NCI-H2107 treated with DMSO at 0.1 percent for 48 hours (cell line): Measurements from ENCODE around the gene KIF21B.

Experiments used
- DNase-seq: peaks from one replicate; lab custom pipeline; 2025; ENCODE audit not compliant: unreplicated experiment; lab: John Stamatoyannopoulos, UW

KIF21B gene

GRCh38 chr1:201049248-201049831, 25.8 kb upstream of the KIF21B start:
- DNase-seq: no peak

- no peak for DNase-seq
Measured at GRCh38 chr1:201048521-201048920, 25.0 kb upstream of the KIF21B start.

GRCh38 chr1:201044119-201044518, 20.6 kb upstream of the KIF21B start:
- DNase-seq: no peak

DNA sequence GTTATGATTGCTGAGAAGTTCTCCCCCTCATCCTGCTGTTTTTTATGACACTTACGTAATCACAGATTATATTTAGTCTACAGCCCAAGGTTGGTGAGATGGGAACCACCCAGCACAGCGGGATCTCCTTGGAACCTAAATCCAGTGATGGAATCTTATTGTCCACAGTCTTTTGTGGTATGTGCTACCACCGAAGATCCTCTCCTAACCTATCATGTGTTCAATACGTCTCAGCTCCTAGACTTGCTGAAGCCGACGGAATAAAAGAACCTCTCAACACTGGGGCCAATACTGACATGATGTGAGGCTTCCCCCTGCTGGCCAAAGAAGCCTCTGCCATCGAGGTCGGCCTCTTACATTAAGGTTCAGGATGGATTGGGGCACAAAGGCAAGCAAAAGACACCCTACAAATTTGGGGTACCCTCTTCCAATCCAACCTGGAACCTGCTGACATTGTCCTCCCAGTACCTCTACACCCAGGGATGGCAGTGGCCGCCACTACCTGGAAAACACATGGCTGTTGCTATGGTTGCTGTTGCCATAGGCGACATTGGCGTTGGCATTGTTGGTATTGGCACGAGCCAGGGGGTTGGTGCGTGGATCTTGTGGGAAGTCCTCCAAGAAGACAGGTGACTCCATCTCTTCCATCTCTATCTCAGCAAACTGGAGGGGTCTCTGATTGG, 19.4 kb upstream of the KIF21B start:
- DNase-seq: peak; percentile 50

DNA sequence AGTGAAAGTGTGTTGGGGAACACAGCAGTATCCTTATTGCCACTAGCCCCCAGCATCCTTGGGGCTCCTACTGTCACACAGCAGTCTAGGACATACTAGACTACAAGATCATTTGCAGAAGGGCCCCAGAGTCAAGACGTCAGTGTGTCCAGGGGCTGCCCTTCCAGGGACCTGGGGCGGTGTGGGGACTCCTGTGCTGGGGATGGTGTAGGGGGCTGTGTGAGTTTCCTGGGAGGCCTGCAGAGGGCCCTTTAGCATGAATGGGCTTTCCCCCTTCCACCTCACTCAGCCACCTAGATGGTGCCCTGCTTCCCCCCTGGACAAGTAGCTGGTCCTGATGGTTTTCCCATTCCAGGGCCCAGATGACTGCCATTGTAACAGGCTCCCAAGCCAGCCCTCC, 17.5 kb upstream of the KIF21B start:
- DNase-seq: no peak

DNA sequence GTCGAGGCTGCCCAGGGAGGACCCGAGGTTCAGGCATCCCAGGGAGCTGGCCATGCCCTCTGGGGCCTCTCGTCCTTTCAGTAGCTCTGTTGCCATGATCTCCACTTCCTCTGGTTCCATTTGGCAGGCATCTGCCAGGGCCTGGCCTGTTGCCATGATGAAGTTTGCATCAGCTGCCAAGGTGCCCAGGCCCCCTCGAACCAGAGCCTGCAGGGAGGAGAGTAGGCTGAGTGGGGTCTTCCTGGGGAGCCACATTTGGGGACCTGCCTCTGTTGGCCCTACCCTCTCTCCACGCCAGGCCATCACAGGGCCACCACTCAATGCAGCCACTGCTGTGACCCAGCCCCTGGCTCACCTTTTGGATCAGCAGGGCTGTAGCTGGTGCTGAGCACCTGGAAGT, 16.4 kb upstream of the KIF21B start:
- no peak for DNase-seq

DNA sequence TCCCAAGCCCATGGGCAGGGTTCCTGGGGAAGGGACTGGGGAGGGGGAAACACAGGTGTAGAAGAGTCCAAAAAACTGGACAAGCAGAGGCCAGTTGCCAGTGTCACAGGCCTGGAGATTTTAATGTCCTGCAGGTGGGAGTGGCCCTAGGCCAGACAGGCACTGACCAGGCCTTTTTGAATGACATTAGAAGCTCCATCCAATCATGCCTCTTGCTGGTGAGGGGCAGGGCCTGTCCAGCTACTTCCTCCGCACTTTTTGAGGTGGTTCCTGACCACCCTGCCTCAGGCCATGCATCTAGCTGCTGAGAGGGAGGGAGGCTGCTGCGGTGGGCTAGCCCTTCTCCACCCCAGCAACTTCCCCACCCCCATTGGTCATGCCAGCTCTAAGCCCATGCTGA, 15.9 kb upstream of the KIF21B start:
- DNase-seq: no peak

GRCh38 chr1:201038186-201038876, 14.8 kb upstream of the KIF21B start:
- no peak for DNase-seq

GRCh38 chr1:201036188-201036842, 12.8 kb upstream of the KIF21B start:
- no peak for DNase-seq

GRCh38 chr1:201034671-201035070, 11.2 kb upstream of the KIF21B start:
- DNase-seq: no peak

DNA sequence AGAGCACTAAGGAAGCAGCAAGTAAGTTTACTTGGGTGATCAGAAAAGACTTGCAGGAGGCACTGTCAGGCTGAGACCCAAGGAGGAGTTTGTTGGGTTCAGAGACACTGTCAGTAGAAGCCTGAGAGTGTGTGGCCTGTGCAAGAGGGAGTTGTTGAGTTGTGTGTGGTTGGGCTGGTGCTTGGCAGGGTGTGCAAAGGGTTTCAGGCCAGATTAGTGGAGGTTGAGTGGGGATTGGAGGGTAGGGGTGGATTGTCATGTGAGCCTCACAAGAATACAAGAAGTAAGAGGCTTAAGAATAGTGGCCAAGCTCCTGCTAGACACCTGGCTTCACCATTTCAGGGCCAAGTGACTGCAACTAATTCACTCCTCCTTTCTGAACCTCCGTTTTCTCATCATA, 8.9 kb upstream of the KIF21B start:
- no peak for DNase-seq

GRCh38 chr1:201028461-201028889, 5.0 kb upstream of the KIF21B start:
- no peak for DNase-seq

DNA sequence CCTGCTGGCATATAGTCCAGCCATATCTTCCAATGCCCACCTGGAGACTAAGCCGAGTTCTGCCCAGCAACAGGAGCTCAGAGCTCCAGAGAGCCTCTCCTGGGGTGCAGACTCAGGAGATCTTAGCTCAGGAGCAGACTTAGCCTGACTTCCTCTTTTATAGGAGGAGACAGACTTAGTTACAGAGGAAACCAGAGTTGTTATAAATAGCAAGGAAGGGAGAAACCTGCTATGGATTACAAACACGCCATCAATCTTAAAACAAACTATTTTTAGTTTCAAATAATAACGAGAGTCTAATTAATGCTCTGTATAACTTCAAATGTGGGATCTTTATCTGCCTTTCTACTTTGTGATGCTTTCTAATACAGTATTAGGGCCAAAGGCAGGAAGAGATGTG, 3.3 kb upstream of the KIF21B start:
- DNase-seq: no peak

GRCh38 chr1:201026234-201026633, 2.7 kb upstream of the KIF21B start:
- DNase-seq: no peak

DNA sequence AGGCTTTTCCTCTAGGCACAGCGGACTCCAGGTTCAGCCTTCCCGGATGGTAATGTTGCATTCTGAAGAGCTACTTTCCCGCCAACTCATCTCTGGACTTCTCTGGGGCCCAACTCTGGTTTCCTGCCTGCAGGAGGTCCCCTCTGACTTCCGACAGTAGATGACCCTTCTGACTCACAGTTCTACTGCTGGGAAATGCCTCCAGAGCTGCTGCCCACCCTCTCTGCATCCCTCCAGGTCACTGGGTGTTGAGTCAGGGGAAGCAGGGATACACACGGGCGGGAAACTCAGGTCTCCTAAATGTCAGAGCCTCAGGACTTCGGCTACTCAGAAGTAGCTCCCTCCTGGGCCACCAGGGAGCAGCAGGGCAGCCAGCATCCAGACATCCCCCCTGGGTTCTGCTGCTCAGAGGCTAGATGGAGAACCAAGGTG, 2.1 kb upstream of the KIF21B start:
- DNase-seq: no peak

GRCh38 chr1:201024625-201024998, 1.1 kb upstream of the KIF21B start:
- DNase-seq: no peak

- DNase-seq: no peak
Measured at GRCh38 chr1:201023920-201024624, 558 bp upstream of the KIF21B start.

DNA sequence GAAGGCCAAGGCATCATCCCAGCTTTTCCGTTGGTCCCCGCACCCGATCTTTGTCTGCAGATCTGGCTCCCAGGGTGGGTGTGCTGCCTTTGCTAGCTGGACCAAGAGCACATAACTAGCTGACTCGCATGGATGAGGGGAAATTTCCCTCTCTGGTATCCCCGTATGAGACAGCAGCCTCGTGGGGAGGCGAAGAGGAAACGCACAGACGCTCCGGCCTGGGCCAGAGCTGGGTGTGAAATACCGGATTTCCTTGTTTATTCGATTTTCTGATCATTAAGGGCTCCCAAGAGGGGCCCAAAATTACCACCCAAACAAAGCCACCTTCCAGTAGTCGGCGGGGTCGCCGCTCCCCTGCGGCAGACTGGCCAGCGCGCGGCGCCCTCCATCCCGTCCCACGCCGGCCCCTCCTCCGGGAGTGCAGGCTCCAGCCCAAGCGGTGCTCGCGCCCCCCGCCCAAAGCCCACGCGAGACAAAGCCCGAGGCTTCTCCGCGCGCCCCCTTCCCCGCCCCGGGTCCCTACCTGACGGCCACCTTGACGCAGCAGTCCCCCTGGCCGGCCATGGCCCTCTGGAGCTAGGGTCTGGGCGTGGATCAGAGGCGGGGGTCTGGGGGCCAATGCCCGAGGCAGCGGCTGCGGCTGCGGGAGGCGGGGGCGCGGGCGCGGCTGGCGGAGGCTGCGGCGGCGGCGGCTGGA, 546 bp downstream of the KIF21B start:
- peak; percentile 27 for DNase-seq

DNA sequence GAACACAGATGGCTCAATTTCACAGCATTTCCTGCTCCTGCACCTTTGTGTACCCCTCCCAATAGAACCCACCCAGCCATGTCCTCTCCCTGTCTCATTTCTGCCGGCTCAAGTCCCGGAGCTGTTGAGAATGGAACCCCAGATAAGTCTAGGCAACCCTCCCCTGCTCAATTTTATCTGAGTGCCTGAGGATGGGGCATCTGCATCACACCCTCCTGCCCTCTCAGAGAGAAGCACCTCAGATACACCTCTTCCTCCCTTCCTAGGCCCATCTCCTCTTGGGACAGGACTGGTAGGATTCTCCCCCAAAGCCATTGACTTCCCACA, 1.1 kb downstream of the KIF21B start:
- DNase-seq: no peak

- DNase-seq: peak; percentile 44
Measured at GRCh38 chr1:201021630-201022492, 1.7 kb downstream of the KIF21B start.
